Erythroblast (primary cell): ENCODE measurements around the gene ASAP3.

Source experiments
- GATA1 ChIP-seq: IDR thresholded peaks from 2 replicates; pipeline ENCODE4 v1.6.1; 2011; ENCODE audit warnings: low read depth, mild to moderate bottlenecking, control low read depth, low read length, moderate library complexity
- POLR2A ChIP-seq: IDR thresholded peaks from 2 replicates; pipeline ENCODE4 v1.6.1; 2011; ENCODE audit warnings: mild to moderate bottlenecking, low read length

DNA sequence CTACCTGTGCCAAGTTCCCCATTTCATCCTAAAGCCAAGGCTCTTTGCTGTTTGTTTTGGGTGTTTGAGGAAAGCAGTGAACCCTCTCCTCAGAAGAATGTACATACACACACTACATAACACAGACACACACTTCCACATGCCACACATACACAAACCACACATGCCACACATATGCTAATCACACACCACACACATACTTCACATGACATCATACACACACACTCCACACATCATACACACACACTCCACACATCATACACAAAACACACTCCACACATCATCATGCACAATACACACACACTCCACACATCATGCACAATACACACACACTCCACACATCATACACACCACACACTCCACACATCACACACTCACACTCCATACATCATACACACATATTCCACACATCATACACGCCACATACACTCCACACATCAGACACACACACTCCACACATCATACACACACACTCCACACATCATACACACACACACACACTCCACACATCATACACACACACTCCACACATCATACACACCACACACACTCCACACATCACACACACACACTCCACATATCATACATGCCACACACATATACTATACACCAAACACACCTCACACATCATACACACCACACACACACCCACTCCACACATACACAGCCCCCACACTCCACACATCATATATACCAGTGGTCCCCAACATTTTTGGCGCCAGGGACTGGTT, 91.7 kb downstream of the ASAP3 start:
- TF ChIP-seq POLR2A (no peak), GATA1 (no peak)
